GM23338 (cell line): ENCODE measurements around the gene RBM8A.

Experiments
- EZH2 ChIP-seq: fragments of 200-600 bp; sonication (generic); IDR thresholded peaks from one replicate; pipeline ENCODE4 v1.8.0; 2017; ENCODE audit warnings: antibody characterized with exemption, mild to moderate bottlenecking, low read depth; ENCODE audit not compliant: unreplicated experiment
- EZH2phosphoT487 ChIP-seq: fragments of 200-600 bp; sonication (generic); IDR thresholded peaks from one replicate; pipeline ENCODE4 v1.8.1; 2018; ENCODE audit warnings: antibody characterized with exemption; ENCODE audit not compliant: unreplicated experiment
- JUNB ChIP-seq: IDR thresholded peaks from one replicate; pipeline ENCODE4 v1.6.1; 2016; ENCODE audit warnings: antibody characterized with exemption; ENCODE audit not compliant: unreplicated experiment
- ZNF114 ChIP-seq: fragments of 250-450 bp; sonication (Bioruptor Pico); IDR thresholded peaks from 2 replicates; pipeline ENCODE4 v1.5.0; 2020; ENCODE audit warnings: mild to moderate bottlenecking, moderate library complexity
- TF ChIP-seq, protein P1 (sequence below), 2 experiments: fragments of 200-600 bp in 1 of 2; sonication (generic) in 1 of 2; conservative IDR thresholded peaks; 2 replicates each; pipeline versions ENCODE4 v1.5.1 to v1.6.1; 2016 to 2017; ENCODE audit warnings: antibody characterized with exemption in 2 of 2, low read depth in 2 of 2, mild to moderate bottlenecking in 2 of 2, moderate library complexity in 1 of 2
- TF ChIP-seq, protein P2 (sequence below): IDR thresholded peaks from one replicate; pipeline ENCODE4 v1.6.1; 2018; ENCODE audit warnings: antibody characterized with exemption; ENCODE audit not compliant: unreplicated experiment

DNA sequence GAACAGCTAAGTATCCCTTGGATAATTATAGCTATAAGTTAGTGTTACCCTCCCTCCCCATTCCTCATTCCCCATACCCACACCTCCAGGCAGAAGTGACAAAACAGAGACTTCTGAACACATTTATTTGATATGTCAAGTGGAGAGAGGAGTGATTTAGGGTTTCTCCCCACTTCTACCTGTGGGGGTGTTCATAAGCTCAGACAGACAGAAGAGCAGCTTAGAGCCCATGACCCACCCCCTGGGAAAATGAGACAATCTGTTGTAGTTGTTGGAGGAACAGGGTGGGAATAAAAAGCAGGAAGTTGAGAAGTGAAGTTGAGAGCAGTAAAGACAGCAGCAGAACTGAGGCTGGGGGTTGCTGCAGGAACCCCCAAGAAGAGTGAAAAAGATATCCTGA, 32.0 kb upstream of the RBM8A start:
- TF ChIP-seq, protein P1, sequence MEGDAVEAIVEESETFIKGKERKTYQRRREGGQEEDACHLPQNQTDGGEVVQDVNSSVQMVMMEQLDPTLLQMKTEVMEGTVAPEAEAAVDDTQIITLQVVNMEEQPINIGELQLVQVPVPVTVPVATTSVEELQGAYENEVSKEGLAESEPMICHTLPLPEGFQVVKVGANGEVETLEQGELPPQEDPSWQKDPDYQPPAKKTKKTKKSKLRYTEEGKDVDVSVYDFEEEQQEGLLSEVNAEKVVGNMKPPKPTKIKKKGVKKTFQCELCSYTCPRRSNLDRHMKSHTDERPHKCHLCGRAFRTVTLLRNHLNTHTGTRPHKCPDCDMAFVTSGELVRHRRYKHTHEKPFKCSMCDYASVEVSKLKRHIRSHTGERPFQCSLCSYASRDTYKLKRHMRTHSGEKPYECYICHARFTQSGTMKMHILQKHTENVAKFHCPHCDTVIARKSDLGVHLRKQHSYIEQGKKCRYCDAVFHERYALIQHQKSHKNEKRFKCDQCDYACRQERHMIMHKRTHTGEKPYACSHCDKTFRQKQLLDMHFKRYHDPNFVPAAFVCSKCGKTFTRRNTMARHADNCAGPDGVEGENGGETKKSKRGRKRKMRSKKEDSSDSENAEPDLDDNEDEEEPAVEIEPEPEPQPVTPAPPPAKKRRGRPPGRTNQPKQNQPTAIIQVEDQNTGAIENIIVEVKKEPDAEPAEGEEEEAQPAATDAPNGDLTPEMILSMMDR (conservative IDR thresholded peaks at IDR 0.05; ENCODE audit: low read depth in 2 of 2), result no peak
- TF ChIP-seq JUNB, result no peak
- no peak for TF ChIP-seq EZH2
- no peak for TF ChIP-seq ZNF114 (CRISPR knock-in tag)
- no peak for TF ChIP-seq EZH2phosphoT487
- TF ChIP-seq, protein P2, sequence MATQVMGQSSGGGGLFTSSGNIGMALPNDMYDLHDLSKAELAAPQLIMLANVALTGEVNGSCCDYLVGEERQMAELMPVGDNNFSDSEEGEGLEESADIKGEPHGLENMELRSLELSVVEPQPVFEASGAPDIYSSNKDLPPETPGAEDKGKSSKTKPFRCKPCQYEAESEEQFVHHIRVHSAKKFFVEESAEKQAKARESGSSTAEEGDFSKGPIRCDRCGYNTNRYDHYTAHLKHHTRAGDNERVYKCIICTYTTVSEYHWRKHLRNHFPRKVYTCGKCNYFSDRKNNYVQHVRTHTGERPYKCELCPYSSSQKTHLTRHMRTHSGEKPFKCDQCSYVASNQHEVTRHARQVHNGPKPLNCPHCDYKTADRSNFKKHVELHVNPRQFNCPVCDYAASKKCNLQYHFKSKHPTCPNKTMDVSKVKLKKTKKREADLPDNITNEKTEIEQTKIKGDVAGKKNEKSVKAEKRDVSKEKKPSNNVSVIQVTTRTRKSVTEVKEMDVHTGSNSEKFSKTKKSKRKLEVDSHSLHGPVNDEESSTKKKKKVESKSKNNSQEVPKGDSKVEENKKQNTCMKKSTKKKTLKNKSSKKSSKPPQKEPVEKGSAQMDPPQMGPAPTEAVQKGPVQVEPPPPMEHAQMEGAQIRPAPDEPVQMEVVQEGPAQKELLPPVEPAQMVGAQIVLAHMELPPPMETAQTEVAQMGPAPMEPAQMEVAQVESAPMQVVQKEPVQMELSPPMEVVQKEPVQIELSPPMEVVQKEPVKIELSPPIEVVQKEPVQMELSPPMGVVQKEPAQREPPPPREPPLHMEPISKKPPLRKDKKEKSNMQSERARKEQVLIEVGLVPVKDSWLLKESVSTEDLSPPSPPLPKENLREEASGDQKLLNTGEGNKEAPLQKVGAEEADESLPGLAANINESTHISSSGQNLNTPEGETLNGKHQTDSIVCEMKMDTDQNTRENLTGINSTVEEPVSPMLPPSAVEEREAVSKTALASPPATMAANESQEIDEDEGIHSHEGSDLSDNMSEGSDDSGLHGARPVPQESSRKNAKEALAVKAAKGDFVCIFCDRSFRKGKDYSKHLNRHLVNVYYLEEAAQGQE, result no peak
